Smooth muscle cell of the brain vasculature (primary cell): ENCODE measurements around the gene SLC16A12.

Experiments used
- DNase-seq: peaks from one replicate; pipeline ENCODE4 v3.0.0-alpha.2; 2012; ENCODE audit warnings: low read depth, low spot score

Gene SLC16A12

GRCh38 chr10:89535171-89536012, at the start of gene SLC16A12:
Gene SLC16A12 (minus strand): TSS chr10:89535594. CDS start chr10:89462578, 73,016 bp downstream.
- DNase-seq = no peak

DNA sequence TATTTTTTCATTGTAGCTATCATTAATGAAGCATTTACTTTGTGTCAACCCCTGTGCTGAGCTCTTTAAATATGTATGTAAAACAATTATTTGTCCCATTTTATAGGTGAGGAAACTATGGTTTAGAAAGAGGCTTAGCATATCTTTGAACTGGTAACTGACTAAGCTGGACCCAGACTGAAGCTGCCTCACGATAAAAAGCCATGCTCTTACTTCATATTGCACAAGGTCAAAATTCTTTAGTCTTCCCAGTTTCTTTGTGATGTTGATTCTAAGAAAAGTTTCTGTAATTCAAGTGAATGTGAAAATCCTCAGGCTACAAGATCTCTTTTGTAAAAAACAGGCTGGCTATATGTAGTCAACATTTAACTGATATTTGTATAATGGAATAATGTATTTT, 46.6 kb upstream of the SLC16A12 start:
- no peak for DNase-seq

- no peak for DNase-seq
These were observed 44.8 kb upstream of the SLC16A12 start for GRCh38 chr10:89580243-89580642.

DNA sequence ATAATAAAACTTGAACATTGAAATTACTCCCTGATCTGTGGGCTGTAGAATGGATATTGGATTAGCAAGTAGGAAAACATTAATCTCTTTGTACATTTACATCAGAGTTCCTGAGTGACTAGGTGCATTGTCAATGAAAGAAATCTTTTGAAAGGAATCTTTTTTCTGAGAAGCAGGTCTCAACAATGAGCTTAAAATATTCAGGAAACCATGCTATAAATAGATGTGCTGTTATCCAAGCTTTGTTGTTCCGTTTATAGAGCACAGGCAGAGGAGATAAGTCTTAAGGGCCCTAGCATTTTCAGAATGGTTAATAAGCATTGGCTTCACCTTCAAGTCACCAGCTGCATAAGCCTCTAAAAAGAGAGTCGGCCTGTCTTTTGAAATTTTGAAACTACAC, 41.3 kb upstream of the SLC16A12 start:
- no peak for DNase-seq

GRCh38 chr10:89576022-89576421, 40.6 kb upstream of the SLC16A12 start:
- DNase-seq = no peak

DNA sequence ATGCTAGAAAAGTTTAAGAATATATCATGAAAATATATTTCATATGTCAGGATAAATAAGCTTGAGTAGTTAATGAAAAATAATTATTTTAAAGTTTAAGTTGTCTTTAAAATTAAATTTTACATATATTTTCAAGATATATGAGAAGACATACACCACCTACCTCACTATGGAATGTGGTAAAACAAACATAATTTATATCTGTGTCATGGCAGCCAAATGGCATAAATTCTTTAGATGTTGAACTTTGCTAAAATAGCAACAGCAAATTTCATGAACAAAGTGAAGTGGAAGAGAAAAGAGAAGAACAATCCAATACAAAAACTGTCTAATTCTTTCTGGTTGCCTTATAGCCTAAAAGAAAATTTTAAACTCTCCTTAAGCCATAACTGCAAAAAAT, 39.6 kb upstream of the SLC16A12 start:
- no peak for DNase-seq

- no peak for DNase-seq
These were observed 39.0 kb upstream of the SLC16A12 start for GRCh38 chr10:89574368-89574767.

- no peak for DNase-seq
These were observed 32.3 kb upstream of the SLC16A12 start for GRCh38 chr10:89567576-89568245.

DNA sequence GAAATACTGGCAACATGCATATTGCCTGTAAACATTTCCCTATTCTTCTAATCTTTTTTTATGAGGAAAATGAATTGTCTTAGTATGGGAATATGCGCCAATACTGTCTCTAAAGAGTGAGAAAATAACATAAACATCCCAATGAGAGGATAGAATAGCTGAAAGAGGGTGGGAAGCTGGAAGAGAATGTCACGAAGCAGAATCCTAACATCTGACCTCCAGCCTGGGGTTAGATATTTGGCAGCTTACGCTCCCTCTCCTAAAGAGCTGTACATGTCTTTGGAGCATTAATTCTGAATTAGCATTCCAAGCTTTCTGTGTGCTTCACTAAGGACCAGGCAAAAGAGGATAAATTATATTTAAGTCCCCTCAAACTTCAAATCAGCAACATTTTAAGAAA, 31.6 kb upstream of the SLC16A12 start:
- DNase-seq = no peak

- no peak for DNase-seq
These were observed 30.9 kb upstream of the SLC16A12 start for GRCh38 chr10:89566095-89566950.

- no peak for DNase-seq
These were observed 29.8 kb upstream of the SLC16A12 start for GRCh38 chr10:89565180-89565579.

DNA sequence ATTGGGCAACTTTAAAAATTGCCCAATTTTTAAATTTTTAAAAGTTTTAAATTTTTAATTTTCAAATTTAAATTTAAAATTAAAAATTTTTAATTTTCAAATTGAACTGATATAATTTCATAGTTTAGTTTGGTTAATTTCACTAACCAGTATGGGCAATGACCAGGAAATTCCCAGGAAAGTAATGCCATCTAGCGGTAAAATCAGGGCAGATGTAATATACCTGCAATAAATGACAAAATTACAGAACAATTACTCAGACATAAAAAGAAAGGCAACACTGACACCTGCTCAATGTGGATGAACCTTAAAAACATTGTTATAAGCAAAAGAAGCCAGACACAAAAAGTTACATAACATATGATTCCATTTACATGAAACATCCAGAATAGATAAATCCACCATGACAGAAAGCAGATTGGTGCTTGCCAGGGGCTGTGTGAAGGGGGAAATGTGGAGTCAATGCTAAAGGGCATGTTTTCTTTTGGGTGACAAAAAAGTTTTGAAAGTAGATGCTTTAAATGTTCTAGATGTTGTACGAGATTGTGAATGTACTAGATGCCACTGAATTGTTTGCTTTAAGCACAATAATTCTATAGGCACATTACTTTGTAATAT, 28.6 kb upstream of the SLC16A12 start:
- no peak for DNase-seq

- DNase-seq = no peak
These were observed 27.9 kb upstream of the SLC16A12 start for GRCh38 chr10:89563311-89563710.

DNA sequence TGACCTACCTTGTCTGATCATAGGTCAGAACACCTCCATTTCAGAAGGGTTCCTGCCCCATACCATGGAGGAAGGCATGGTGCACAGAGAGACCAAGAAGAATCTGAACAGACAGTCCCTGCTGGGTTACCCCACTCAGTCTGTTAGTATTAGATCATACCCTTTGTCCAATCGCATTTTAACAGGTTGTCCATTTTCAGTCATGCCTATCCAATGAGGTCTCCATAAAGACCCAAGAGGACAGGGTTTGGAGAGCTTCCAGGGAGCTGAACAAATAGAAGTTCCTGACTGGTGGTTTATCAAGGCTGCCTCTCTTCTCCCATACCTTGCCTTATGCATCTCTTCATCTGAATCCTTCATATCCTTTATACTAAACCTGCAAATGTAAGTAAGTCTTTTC, 21.2 kb upstream of the SLC16A12 start:
- DNase-seq = no peak

- DNase-seq = no peak
These were observed 20.5 kb upstream of the SLC16A12 start for GRCh38 chr10:89555688-89556445.

DNA sequence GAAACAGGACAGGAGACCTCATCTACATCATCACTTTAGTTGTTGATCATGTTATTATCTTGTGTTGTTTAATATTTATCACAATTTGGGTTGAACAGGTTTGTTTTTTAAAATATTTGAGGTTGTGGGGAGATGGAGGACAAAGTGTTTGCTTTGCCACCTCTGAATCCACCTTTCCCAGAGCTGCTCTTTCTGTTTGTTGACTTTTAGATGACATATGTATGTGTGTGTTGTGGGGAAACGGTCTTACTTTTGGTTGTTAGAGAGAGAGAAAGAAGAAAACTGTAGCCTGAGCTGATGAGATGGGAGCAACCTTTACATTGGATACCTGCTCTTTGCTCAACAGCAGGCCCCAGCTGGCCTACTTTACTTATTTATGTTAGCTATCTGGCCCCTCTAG, 19.0 kb upstream of the SLC16A12 start:
- DNase-seq = no peak

GRCh38 chr10:89553064-89553734, 17.8 kb upstream of the SLC16A12 start:
- no peak for DNase-seq

- DNase-seq = no peak
These were observed 16.8 kb upstream of the SLC16A12 start for GRCh38 chr10:89552213-89552612.

DNA sequence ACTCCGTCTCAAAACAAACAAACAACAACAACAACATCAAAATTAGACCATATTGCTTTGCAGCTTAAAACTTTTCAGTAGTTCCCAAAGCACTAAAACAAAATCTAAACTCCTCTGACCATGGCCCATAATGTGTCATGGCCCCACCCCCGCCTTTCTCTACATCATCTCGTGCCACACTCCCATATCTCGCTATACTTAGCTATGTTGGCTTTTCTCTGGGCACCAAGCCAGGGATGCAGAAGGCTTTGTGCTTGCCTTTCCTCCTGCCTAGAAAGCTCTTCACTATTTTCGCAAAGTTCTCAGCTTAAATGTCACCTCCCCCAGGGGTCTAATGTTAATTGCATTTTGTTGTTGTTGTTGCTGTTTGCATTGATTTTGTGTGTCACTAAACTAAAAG, 15.1 kb upstream of the SLC16A12 start:
- DNase-seq = no peak

DNA sequence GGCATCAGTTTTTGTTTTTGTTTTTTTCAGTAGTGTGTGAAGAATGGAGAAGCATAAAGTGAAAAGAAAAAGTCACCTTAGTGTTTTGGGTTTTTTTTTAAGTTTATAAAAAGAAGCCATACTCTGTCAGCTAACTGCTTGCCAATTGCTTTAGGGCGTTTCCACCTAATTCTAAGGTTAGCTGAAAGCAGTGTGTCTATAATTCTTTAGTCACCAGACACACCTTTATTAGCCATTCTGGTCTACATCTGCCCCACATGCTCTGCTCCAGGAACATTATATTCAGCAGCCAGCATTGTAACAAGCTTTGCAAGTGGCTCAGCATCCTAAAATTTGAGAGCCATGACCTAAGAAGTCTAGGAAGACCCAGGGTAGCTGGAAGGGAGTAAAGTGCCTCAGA, 14.1 kb upstream of the SLC16A12 start:
- DNase-seq = no peak
